HPDE6-E6E7 (cell line): Measurements from ENCODE around the gene XPA.
"Not testable (repeated sequence)": the region's sequence is repeated elsewhere in the genome, so short reads cannot be mapped to it uniquely, and the experiment has no call there.

Experiments used
- DNase-seq: peaks from one replicate; pipeline ENCODE4 v3.0.0; 2011; ENCODE audit warnings: missing footprints; ENCODE audit errors: extremely low spot score

The XPA gene

GRCh38 chr9:97703437-97704344 is 6.6 kb upstream of the XPA start:
- peak; percentile 69 for DNase-seq

- not testable (repeated sequence) for DNase-seq
These were observed 2.7 kb upstream of the XPA start for GRCh38 chr9:97699824-97700223.

- not testable (repeated sequence) for DNase-seq
These were observed 2.1 kb upstream of the XPA start for GRCh38 chr9:97699281-97699680.

GRCh38 chr9:97698865-97699264 is 1.7 kb upstream of the XPA start:
- DNase-seq, result no peak

- no peak for DNase-seq
These were observed 697 bp upstream of the XPA start for GRCh38 chr9:97697837-97698236.

- no peak for DNase-seq
These were observed 941 bp downstream of the XPA start for GRCh38 chr9:97695995-97696802.

- DNase-seq, result no peak
These were observed 1.8 kb downstream of the XPA start for GRCh38 chr9:97695390-97695789.

- no peak for DNase-seq
These were observed 2.4 kb downstream of the XPA start for GRCh38 chr9:97694769-97695168.

GRCh38 chr9:97689401-97690180 is 7.5 kb downstream of the XPA start:
- no peak for DNase-seq

- no peak for DNase-seq
These were observed 8.5 kb downstream of the XPA start for GRCh38 chr9:97688654-97689053.

- no peak for DNase-seq
These were observed 14.9 kb downstream of the XPA start for GRCh38 chr9:97682242-97682641.

- DNase-seq, result no peak
These were observed 21.5 kb downstream of the XPA start for GRCh38 chr9:97675655-97676054.

- DNase-seq, result no peak
These were observed 23.2 kb downstream of the XPA start for GRCh38 chr9:97673922-97674321.

GRCh38 chr9:97672403-97672802 is 24.7 kb downstream of the XPA start:
- DNase-seq, result no peak

- no peak for DNase-seq
These were observed 26.6 kb downstream of the XPA start for GRCh38 chr9:97670586-97670985.

GRCh38 chr9:97668485-97668884 is 28.7 kb downstream of the XPA start:
- no peak for DNase-seq

GRCh38 chr9:97666907-97667686 is 30.0 kb downstream of the XPA start:
- no peak for DNase-seq

- no peak for DNase-seq
These were observed 31.4 kb downstream of the XPA start for GRCh38 chr9:97665742-97666141.

GRCh38 chr9:97660847-97661246 is 36.3 kb downstream of the XPA start:
- DNase-seq, result no peak

GRCh38 chr9:97660340-97660739 is 36.8 kb downstream of the XPA start:
- no peak for DNase-seq

- DNase-seq, result no peak
These were observed 37.4 kb downstream of the XPA start for GRCh38 chr9:97659771-97660170.
